Lower leg skin (tissue), 3 donors: ENCODE results near the gene RAB1B.

Experiments
- POLR2A ChIP-seq, 2 donors: fragments of 450-650 bp; IDR thresholded peaks; one replicate each; pipeline ENCODE4 v1.6.1; 2016 to 2017; ENCODE audit warnings: antibody characterized with exemption in 2 of 2, mild to moderate bottlenecking in 1 of 2, moderate library complexity in 1 of 2
- TF ChIP-seq, protein P1 (sequence below), 3 donors: fragments of 450-650 bp; IDR thresholded peaks; one replicate each; pipeline ENCODE4 v1.5.1; 2016; ENCODE audit warnings: antibody characterized with exemption in 3 of 3, mild to moderate bottlenecking in 3 of 3, moderate library complexity in 2 of 3

DNA sequence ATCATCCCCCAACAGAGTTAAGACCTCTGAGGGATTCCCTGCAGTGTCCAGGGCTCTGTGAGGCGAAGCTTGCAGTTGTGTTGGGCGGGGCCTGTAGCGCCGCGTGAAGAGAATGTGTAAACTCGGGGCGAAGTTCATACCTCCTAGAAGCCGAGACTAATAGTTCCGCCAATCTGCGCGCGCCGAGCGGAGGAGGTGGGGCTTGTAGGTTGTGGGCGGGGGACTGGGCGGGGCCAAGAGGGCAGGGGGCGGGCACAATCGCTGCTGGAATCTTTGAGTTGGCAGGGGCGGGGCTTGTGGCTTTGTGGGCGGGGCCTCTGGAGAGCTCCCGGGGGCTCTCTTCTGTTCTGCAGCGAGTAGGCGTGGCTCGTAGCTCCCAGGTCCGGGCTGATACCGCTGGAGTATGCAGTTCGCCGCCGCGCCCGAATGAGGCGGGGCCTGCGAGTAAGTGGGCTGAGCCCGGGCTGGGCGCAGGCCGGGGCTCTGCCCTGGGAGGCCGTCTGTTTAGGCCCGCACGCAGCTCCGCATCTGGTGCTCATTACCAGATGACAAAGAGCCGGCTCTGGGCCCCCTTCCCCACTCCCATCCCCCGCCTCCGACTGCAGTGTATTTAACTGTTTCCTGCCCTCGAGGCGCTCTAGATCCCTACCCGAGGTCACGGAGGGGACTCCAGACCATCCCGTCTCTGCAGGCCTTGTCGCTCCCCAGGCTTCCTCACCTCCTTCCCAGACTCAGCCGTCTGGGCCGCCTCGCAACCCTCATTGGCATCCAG lies 44.3 kb downstream of the RAB1B start:
- TF ChIP-seq, protein P1, sequence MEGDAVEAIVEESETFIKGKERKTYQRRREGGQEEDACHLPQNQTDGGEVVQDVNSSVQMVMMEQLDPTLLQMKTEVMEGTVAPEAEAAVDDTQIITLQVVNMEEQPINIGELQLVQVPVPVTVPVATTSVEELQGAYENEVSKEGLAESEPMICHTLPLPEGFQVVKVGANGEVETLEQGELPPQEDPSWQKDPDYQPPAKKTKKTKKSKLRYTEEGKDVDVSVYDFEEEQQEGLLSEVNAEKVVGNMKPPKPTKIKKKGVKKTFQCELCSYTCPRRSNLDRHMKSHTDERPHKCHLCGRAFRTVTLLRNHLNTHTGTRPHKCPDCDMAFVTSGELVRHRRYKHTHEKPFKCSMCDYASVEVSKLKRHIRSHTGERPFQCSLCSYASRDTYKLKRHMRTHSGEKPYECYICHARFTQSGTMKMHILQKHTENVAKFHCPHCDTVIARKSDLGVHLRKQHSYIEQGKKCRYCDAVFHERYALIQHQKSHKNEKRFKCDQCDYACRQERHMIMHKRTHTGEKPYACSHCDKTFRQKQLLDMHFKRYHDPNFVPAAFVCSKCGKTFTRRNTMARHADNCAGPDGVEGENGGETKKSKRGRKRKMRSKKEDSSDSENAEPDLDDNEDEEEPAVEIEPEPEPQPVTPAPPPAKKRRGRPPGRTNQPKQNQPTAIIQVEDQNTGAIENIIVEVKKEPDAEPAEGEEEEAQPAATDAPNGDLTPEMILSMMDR (IDR thresholded peaks at IDR 0.05): no peak
- no peak for TF ChIP-seq POLR2A (IDR thresholded peaks at IDR 0.05)
